ENCODE measurements around the gene UBR1. TPM values are rescaled to one million over a fixed set of nuclear protein-coding genes. Genes with fewer than 3 reads are reported as not detected.

UBR1 gene
- total RNA-seq, 1 experiment from 2014 or later, result 22.2 TPM

- Histone ChIP-seq H3K23ac (ENCODE audit: insufficient read length, low read depth, low read length) (no peak overlapping the region), H3K9ac (ENCODE audit: extremely low read depth, insufficient read length, low read length) (no peak overlapping the region), H2BK20ac (ENCODE audit: low read depth, low read length, poor library complexity, severe bottlenecking) (no peak overlapping the region), H4K20me1 (ENCODE audit: control insufficient read depth, insufficient read depth, insufficient read length) (no peaks in the 10 kb centered on the region), H3K18ac (ENCODE audit: insufficient read length, low read depth, low read length) (no peak overlapping the region), H3K14ac (ENCODE audit: insufficient read depth, low read length) (no peak overlapping the region), H3K4ac (ENCODE audit: low read depth, low read length) (no peak overlapping the region), H3K27me3 (ENCODE audit: insufficient read depth, low read length) (no peaks in the 10 kb centered on the region), H3K4me1 (ENCODE audit: insufficient read depth, low read length) (no peaks in the 10 kb centered on the region), H3T11ph (ENCODE audit: low read length) (no peak overlapping the region), H2AK5ac (ENCODE audit: insufficient read length, low read length) (no peak overlapping the region), H3K9me3 (ENCODE audit: control insufficient read depth, low read depth, low read length) (no peaks in the 10 kb centered on the region), H3K27ac (ENCODE audit: insufficient read length, low read depth, low read length) (no peak overlapping the region), H3K79me1 (ENCODE audit: insufficient read depth, low read depth, low read length, poor library complexity, severe bottlenecking) (peaks cover 11% of the 10 kb centered on the region), H2BK15ac (ENCODE audit: low read depth, low read length) (no peak overlapping the region), H3K79me2 (ENCODE audit: insufficient read depth, low read length) (peaks cover 1% of the 10 kb centered on the region; the same call in 1 of the 2 replicates), H4K8ac (replicated peaks; ENCODE audit: insufficient read length, low read depth, low read length) (no peak overlapping the region), H2AFZ (ENCODE audit: low read length) (no peak overlapping the region), H2BK12ac (ENCODE audit: insufficient read length, low read depth, low read length) (no peak overlapping the region), H2BK120ac (ENCODE audit: low read depth, low read length, poor library complexity, severe bottlenecking) (no peak overlapping the region), H3K4me2 (ENCODE audit: insufficient read depth, insufficient read length, low read length) (no peak overlapping the region), H3K56ac (ENCODE audit: insufficient read length, low read depth, low read length) (no peak overlapping the region), H4K5ac (ENCODE audit: insufficient read length, low read depth, low read length) (no peak overlapping the region), H2BK5ac (ENCODE audit: insufficient read length, low read length) (no peak overlapping the region), H3K23me2 (ENCODE audit: insufficient read length, low read depth, low read length, poor library complexity, severe bottlenecking) (no peaks in the 10 kb centered on the region), H4K91ac (ENCODE audit: insufficient read length, low read depth, low read length) (no peak overlapping the region)
- no peaks in the 10 kb centered on the region for H3K9me3 Mint-ChIP-seq
- H3K36me3 Mint-ChIP-seq (ENCODE audit: insufficient read depth in 1 of 3, low read depth in 3 of 3), result peaks cover 5 to 34% (median 26%) of the 10 kb centered on the region in 3 experiments
- no peaks in the 10 kb centered on the region for H3K27me3 Mint-ChIP-seq (ENCODE audit: low read depth)
- no peak for TF ChIP-seq CTCF (conservative IDR thresholded peaks at IDR 0.05)
- DNase-seq, result no peak
- H3K4me1 Mint-ChIP-seq, result peaks cover under 1 to 4% of the 10 kb centered on the region in 2 experiments; a peak in 3 of 4 replicates
- WGBS (ENCODE audit: extremely low coverage, insufficient read length, low lambda C conversion rate), result no CpG with 5 or more reads among the region's 10 CpGs
- H3K27ac Mint-ChIP-seq, result no peak overlapping the region
- no peak overlapping the region for H3K4me3 Mint-ChIP-seq
Measured at GRCh38 chr15:43099105-43099845, 6.6 kb downstream of the UBR1 start.
